Subcutaneous abdominal adipose tissue (tissue), 5 donors: ENCODE data around the gene ZBTB21.

ENCODE experiments used
- H3K27ac ChIP-seq: one replicate; pipeline ENCODE4 v1.7.0; 2013; ENCODE audit warnings: low read depth, mild to moderate bottlenecking, inconsistent platforms, low read length, moderate library complexity
- H3K27me3 ChIP-seq, 5 donors: one replicate each; pipeline ENCODE4 v1.7.0; 2013; ENCODE audit warnings: low read length in 5 of 5, inconsistent platforms in 1 of 5; ENCODE audit not compliant: control insufficient read depth in 5 of 5, insufficient read depth in 4 of 5
- H3K36me3 ChIP-seq, 5 donors: one replicate each; pipeline ENCODE4 v1.7.0; 2013; ENCODE audit warnings: low read length in 5 of 5; ENCODE audit not compliant: control insufficient read depth in 5 of 5, insufficient read depth in 5 of 5
- H3K4me1 ChIP-seq, 5 donors: one replicate each; pipeline ENCODE4 v1.7.0; 2013; ENCODE audit warnings: low read length in 5 of 5, mild to moderate bottlenecking in 3 of 5, moderate library complexity in 1 of 5; ENCODE audit not compliant: control insufficient read depth in 5 of 5, insufficient read depth in 5 of 5
- H3K4me3 ChIP-seq, 5 donors: one replicate each; pipeline ENCODE4 v1.7.0; 2013; ENCODE audit warnings: low read length in 5 of 5, low read depth in 1 of 5
- H3K9ac ChIP-seq, 5 donors: one replicate each; pipeline ENCODE4 v1.7.0; 2013; ENCODE audit warnings: low read length in 5 of 5, mild to moderate bottlenecking in 4 of 5, moderate library complexity in 3 of 5
- H3K9me3 ChIP-seq, 5 donors: one replicate each; pipeline ENCODE4 v1.7.0; 2013; ENCODE audit warnings: low read length in 5 of 5; ENCODE audit not compliant: control insufficient read depth in 5 of 5
- donor health status: healthy.
- donor health status: healthy.
- donor health status: healthy.
- donor health status: healthy.
- donor health status: healthy.

The ZBTB21 gene

GRCh38 chr21:42010507-42011495, 641 bp upstream of the ZBTB21 start:
- Histone ChIP-seq H3K9ac (peak overlapping the region in 4 of 5 donors; percentile 25 to 67 (median 62)), H3K9me3 (peaks cover 0 to 3% (median 0%) of the 10 kb centered on the region in 5 donors), H3K4me3 (peak overlapping the region in 4 of 5 donors; percentile 63 to 83 (median 72)), H3K36me3 (peaks cover 0 to 3% (median 0%) of the 10 kb centered on the region in 5 donors), H3K4me1 (peaks cover 5 to 38% (median 17%) of the 10 kb centered on the region in 5 donors), H3K27me3 (peaks cover 0 to 3% (median 0%) of the 10 kb centered on the region in 5 donors), H3K27ac (peak overlapping the region; percentile 81)

- Histone ChIP-seq H3K27ac (peak overlapping the region; percentile 93), H3K4me3 (peak overlapping the region; percentile 25 to 83 (median 78)), H3K27me3 (peaks cover 0 to 3% (median 0%) of the 10 kb centered on the region in 5 donors), H3K4me1 (peaks cover 5 to 38% (median 17%) of the 10 kb centered on the region in 5 donors), H3K36me3 (peaks cover 0 to 3% (median 0%) of the 10 kb centered on the region in 5 donors), H3K9ac (peak overlapping the region; percentile 59 to 93 (median 88)), H3K9me3 (no peaks in the 10 kb centered on the region)
Measured at GRCh38 chr21:42009018-42009830, 936 bp downstream of the ZBTB21 start.

- Histone ChIP-seq H3K27me3 (peaks cover 0 to 3% (median 0%) of the 10 kb centered on the region in 5 donors), H3K4me1 (peaks cover 5 to 31% (median 17%) of the 10 kb centered on the region in 5 donors), H3K4me3 (no peak overlapping the region), H3K27ac (no peak overlapping the region), H3K9ac (no peak overlapping the region), H3K36me3 (peaks cover 0 to 3% (median 0%) of the 10 kb centered on the region in 5 donors), H3K9me3 (no peaks in the 10 kb centered on the region)
Measured at GRCh38 chr21:42007356-42007940, 2.7 kb downstream of the ZBTB21 start.

GRCh38 chr21:42006765-42007164, 3.4 kb downstream of the ZBTB21 start:
- Histone ChIP-seq H3K9ac (no peak overlapping the region), H3K4me3 (no peak overlapping the region), H3K4me1 (peaks cover 5 to 24% (median 13%) of the 10 kb centered on the region in 5 donors), H3K9me3 (no peaks in the 10 kb centered on the region), H3K27me3 (peaks cover 0 to 3% (median 0%) of the 10 kb centered on the region in 5 donors), H3K36me3 (peaks cover 2 to 8% (median 3%) of the 10 kb centered on the region in 5 donors), H3K27ac (no peak overlapping the region)

GRCh38 chr21:42004406-42005199, 5.6 kb downstream of the ZBTB21 start:
- Histone ChIP-seq H3K27ac (no peak overlapping the region), H3K27me3 (peaks cover 0 to 3% (median 0%) of the 10 kb centered on the region in 5 donors), H3K4me1 (peaks cover 3 to 17% (median 9%) of the 10 kb centered on the region in 5 donors), H3K4me3 (no peak overlapping the region), H3K36me3 (peaks cover 3 to 19% (median 14%) of the 10 kb centered on the region in 5 donors), H3K9ac (no peak overlapping the region), H3K9me3 (no peaks in the 10 kb centered on the region)

- peaks cover 3 to 20% (median 15%) of the 10 kb centered on the region in 5 donors for H3K36me3 ChIP-seq
- H3K27ac ChIP-seq, result no peak overlapping the region
- no peak overlapping the region for H3K4me3 ChIP-seq
- no peaks in the 10 kb centered on the region for H3K9me3 ChIP-seq
- H3K4me1 ChIP-seq, result peaks cover 0 to 11% (median 3%) of the 10 kb centered on the region in 5 donors
- no peaks in the 10 kb centered on the region for H3K27me3 ChIP-seq
- no peak overlapping the region for H3K9ac ChIP-seq
Measured at GRCh38 chr21:42003051-42003461, 7.1 kb downstream of the ZBTB21 start.

GRCh38 chr21:42002421-42002958, 7.7 kb downstream of the ZBTB21 start:
- Histone ChIP-seq H3K4me3 (no peak overlapping the region), H3K36me3 (peaks cover 3 to 20% (median 15%) of the 10 kb centered on the region in 5 donors), H3K27me3 (no peaks in the 10 kb centered on the region), H3K27ac (no peak overlapping the region), H3K9me3 (no peaks in the 10 kb centered on the region), H3K4me1 (peaks cover 0 to 9% (median 0%) of the 10 kb centered on the region in 5 donors), H3K9ac (no peak overlapping the region)

GRCh38 chr21:42001781-42002180, 8.4 kb downstream of the ZBTB21 start:
- H3K9me3 ChIP-seq, result no peaks in the 10 kb centered on the region
- no peaks in the 10 kb centered on the region for H3K27me3 ChIP-seq
- peaks cover 0 to 9% (median 0%) of the 10 kb centered on the region in 5 donors for H3K4me1 ChIP-seq
- no peak overlapping the region for H3K27ac ChIP-seq
- no peak overlapping the region for H3K4me3 ChIP-seq
- H3K9ac ChIP-seq, result no peak overlapping the region
- H3K36me3 ChIP-seq, result peaks cover 3 to 21% (median 15%) of the 10 kb centered on the region in 5 donors
